ENCODE data around the gene IL1F10. TPM values are rescaled to one million over a fixed set of nuclear protein-coding genes. Genes with fewer than 3 reads are reported as not detected.

The IL1F10 gene
- total RNA-seq, 1 experiment from 2014 or later, result not detected

DNA sequence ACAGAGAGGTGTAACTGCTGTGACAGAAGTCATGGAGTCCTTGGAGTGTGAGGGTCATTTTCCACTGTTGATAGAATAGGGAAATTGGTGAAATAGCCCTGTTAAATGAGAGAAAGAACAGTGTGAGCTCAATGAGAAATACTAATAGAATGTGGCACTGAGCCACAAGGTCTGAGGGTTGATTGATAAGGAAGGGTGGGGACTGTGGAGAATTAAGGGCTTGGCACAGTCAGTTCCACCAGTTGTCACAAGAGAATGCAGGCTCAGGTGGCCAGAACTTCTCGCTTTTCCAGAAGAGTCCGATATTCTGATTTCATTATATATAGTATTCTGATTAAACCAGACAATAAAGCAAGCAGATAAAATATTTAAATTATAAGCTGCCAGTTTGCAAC, 50.5 kb downstream of the IL1F10 start:
- H3K36me3 ChIP-seq (replicated peaks; ENCODE audit: control insufficient read depth, insufficient read depth, low read length), result no peaks in the 10 kb centered on the region
- no peak overlapping the region for H3K4me3 ChIP-seq (ENCODE audit: insufficient read depth, low read depth, low read length)
- H3K27me3 ChIP-seq (ENCODE audit: control insufficient read depth, insufficient read depth, low read length), result peaks cover 2% of the 10 kb centered on the region; the same call in 1 of the 2 replicates
- DNase-seq, result no peak

DNA sequence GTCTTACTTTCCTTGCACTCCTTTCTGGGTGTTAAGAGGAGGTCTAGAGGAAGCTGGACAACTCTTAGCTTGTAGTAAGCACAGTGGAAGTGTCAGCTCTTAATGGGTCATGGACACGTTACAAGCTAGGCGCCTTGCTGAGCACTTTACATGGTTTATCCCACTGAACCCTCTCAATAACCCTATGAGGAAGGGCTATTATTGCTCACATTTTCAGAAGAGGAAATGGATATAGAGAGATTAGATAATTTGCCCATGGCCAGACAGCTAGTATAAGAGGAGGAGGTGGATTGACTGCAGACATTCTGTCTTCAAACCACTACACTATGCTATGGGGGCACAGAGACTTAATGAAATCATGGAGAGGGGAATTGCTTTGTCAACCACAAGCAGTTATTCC, 51.3 kb downstream of the IL1F10 start:
- DNase-seq, result no peak
- Histone ChIP-seq H3K36me3 (replicated peaks; ENCODE audit: control insufficient read depth, insufficient read depth, low read length) (no peaks in the 10 kb centered on the region), H3K4me3 (ENCODE audit: insufficient read depth, low read depth, low read length) (no peak overlapping the region), H3K27me3 (ENCODE audit: control insufficient read depth, insufficient read depth, low read length) (peaks cover 2% of the 10 kb centered on the region; the same call in 1 of the 2 replicates)

DNA sequence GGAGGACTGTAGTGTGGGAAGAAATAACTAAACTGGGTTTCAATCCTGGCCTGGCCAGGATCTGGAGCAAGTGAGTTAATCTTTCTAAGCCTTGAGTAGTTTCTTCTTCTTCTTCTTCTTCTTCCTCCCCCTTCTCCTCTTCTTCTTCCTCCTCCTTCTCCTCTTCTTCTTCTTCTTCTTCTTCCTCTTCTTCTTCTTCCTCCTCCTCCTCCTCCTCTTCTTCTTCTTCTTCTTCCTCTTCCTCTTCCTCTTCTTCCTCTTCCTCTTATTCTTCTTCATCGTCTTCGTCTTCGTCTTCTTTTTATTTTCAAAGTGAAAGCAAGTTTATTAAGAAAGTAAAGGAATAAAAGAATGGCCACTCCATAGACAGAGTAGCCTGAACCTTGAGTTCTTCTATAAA, 53.1 kb downstream of the IL1F10 start:
- H3K27me3 ChIP-seq (ENCODE audit: control insufficient read depth, insufficient read depth, low read length), result peaks cover 2% of the 10 kb centered on the region; the same call in 1 of the 2 replicates
- no peak overlapping the region for H3K4me3 ChIP-seq (ENCODE audit: insufficient read depth, low read depth, low read length)

DNA sequence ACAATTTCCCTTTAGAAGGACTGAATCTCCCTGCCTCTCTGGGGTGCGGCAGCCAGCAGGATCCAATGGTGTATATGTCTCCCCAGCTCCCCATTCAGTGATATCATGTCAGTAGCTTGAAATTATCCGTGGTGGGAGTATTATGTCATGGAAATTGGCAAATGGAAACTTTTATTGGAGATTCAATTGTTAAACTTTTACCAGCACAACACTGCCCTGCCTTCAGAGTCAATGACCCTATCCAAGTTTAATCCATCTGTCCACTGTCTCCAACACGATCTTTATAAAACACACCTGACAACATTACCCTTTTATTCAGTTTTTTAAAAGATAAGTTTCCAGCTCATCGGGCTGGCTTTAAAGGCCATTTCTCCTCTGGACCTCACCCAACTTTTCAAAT, 54.6 kb downstream of the IL1F10 start:
- DNase-seq, result no peak
- Histone ChIP-seq H3K36me3 (replicated peaks; ENCODE audit: control insufficient read depth, insufficient read depth, low read length) (no peaks in the 10 kb centered on the region), H3K27me3 (ENCODE audit: control insufficient read depth, insufficient read depth, low read length) (peaks cover 2% of the 10 kb centered on the region; the same call in 1 of the 2 replicates), H3K4me3 (ENCODE audit: insufficient read depth, low read depth, low read length) (no peak overlapping the region)

More for the DNA sequence above, 53.1 kb downstream of the IL1F10 start:
- no peaks in the 10 kb centered on the region for H3K36me3 ChIP-seq (replicated peaks; ENCODE audit: control insufficient read depth, insufficient read depth, low read length)
- DNase-seq, result no peak

- H3K36me3 ChIP-seq (replicated peaks; ENCODE audit: control insufficient read depth, insufficient read depth, low read length), result no peaks in the 10 kb centered on the region
- no peak for DNase-seq
- H3K4me3 ChIP-seq (ENCODE audit: insufficient read depth, low read depth, low read length), result no peak overlapping the region
- peaks cover 2% of the 10 kb centered on the region; the same call in 1 of the 2 replicates for H3K27me3 ChIP-seq (ENCODE audit: control insufficient read depth, insufficient read depth, low read length)
Observed at GRCh38 chr2:113123726-113124125, 56.0 kb downstream of the IL1F10 start.

GRCh38 chr2:113124181-113124961, 56.6 kb downstream of the IL1F10 start:
- Histone ChIP-seq H3K36me3 (replicated peaks; ENCODE audit: control insufficient read depth, insufficient read depth, low read length) (no peaks in the 10 kb centered on the region), H3K27me3 (ENCODE audit: control insufficient read depth, insufficient read depth, low read length) (peaks cover 2% of the 10 kb centered on the region; the same call in 1 of the 2 replicates), H3K4me3 (ENCODE audit: insufficient read depth, low read depth, low read length) (no peak overlapping the region)
- no peak for DNase-seq

Other genes with a start within 250 kb of the IL1F10 start
- gene IL1B, start 231.2 kb upstream of the IL1F10 start, total RNA-seq (2014; rRNA removed; shearing (Covaris generic)), result not detected in 2 replicates
- 0.62 and 1.00 TPM in 2 replicates for gene IL37, start 156.8 kb upstream of the IL1F10 start, total RNA-seq (2014; rRNA removed; shearing (Covaris generic))
- 0.37 TPM in 1 of 2 replicates, not detected in the other for gene IL36G, start 90.0 kb upstream of the IL1F10 start, total RNA-seq (2014; rRNA removed; shearing (Covaris generic))
- gene IL36A, start 62.5 kb upstream of the IL1F10 start, total RNA-seq (2014; rRNA removed; shearing (Covaris generic)), result not detected in 2 replicates
- gene IL36B, start 15.1 kb upstream of the IL1F10 start, total RNA-seq (2014; rRNA removed; shearing (Covaris generic)), result not detected in 2 replicates
- gene IL36RN, start 8.8 kb upstream of the IL1F10 start, total RNA-seq (2014; rRNA removed; shearing (Covaris generic)), result not detected in 2 replicates
- gene IL1RN, start 59.6 kb downstream of the IL1F10 start, total RNA-seq (2014; rRNA removed; shearing (Covaris generic)), result not detected in 2 replicates
- gene PSD4, start 106.0 kb downstream of the IL1F10 start, total RNA-seq (2014; rRNA removed; shearing (Covaris generic)), result 1.5 and 1.9 TPM in 2 replicates
- not detected in 2 replicates for gene PAX8, start 211.0 kb downstream of the IL1F10 start, total RNA-seq (2014; rRNA removed; shearing (Covaris generic))